B cell (primary cell): ENCODE data around the gene NID1.

ENCODE experiments used
- CTCF ChIP-seq: fragments of 200-600 bp; IDR thresholded peaks from one replicate; pipeline ENCODE4 v1.8.0; 2022; ENCODE audit warnings: antibody characterized with exemption, mild to moderate bottlenecking
- EZH2 ChIP-seq: IDR thresholded peaks from 2 replicates; pipeline ENCODE4 v1.6.1; 2012; ENCODE audit warnings: borderline replicate concordance, low read depth, mild to moderate bottlenecking, moderate library complexity, low read length; ENCODE audit not compliant: insufficient read depth, poor library complexity, severe bottlenecking

DNA sequence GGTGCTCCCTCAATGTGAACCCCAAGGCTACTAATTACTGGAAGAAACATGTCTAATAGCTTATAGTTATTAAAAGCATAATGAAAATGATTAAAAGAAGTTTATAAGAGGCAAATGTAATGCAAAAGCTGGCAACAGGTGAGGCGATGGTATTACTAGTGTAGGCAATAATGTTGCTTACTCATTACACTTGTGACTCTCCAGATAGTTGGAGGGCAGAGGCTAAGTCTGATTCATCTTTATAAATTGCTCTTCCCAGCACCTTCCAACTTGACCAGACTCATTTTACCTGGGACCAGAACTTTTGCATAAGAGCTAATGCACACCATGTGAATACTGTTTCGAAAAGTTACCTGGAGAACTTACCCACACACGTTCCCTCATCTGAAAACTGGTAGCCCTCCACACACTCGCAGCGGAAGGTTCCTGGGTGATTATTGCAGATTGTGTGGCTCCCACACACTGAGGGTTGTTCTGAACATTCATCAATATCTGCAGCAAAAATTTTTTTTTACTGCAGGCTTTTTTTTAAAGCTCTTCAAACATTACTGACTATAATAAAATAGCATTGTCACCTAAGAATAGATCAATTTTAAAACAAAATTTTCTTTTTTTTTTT is 48.0 kb downstream of the NID1 start:
- TF ChIP-seq CTCF = no peak
- TF ChIP-seq EZH2 = no peak
